WTC11 (cell line): ENCODE data around the gene ZBTB25. TPM values are rescaled to one million over a fixed set of nuclear protein-coding genes. Genes with fewer than 3 reads are reported as not detected.
A peak's percentile ranks its signal among the peaks of the same experiment; 100 is the strongest.

ENCODE experiments used
- ATAC-seq: fragments of 200-7000 bp; cut with Tn5 transposase; 2 replicates; pipeline ENCODE4 v1.10.0; 2021; ENCODE audit warnings: mild to moderate bottlenecking, moderate library complexity
- CTCF ChIA-PET: fragments of 300-600 bp; sonication (Branson Sonifier 250); formaldehyde crosslinking; loops from one replicate; lab custom pipeline; 2021; ENCODE audit warnings: antibody characterized with exemption; lab: Charles Lee
- POLR2A ChIA-PET: fragments of 350-600 bp; sonication (Branson Sonifier 250); formaldehyde crosslinking; loops from one replicate; lab custom pipeline; 2021; ENCODE audit warnings: antibody characterized with exemption; lab: Charles Lee
- DNase-seq: peaks from one replicate; pipeline ENCODE4 v3.0.0; 2021; ENCODE audit warnings: low spot score
- H3K27ac Mint-ChIP-seq: 2 replicates; pipeline ENCODE4 v1.8.0; 2021; ENCODE audit warnings: mixed read lengths
- H3K27me3 Mint-ChIP-seq: 2 replicates; pipeline ENCODE4 v1.8.0; 2021; ENCODE audit warnings: low read depth, mild to moderate bottlenecking, moderate library complexity, mixed read lengths
- H3K36me3 Mint-ChIP-seq: 2 replicates; pipeline ENCODE4 v1.8.0; 2021; ENCODE audit warnings: mixed read lengths
- H3K4me1 Mint-ChIP-seq: 2 replicates; pipeline ENCODE4 v1.8.0; 2022; ENCODE audit warnings: mixed read lengths
- H3K4me3 Mint-ChIP-seq: 2 replicates; pipeline ENCODE4 v1.8.0; 2021; ENCODE audit warnings: mild to moderate bottlenecking, moderate library complexity, mixed read lengths
- H3K9me3 Mint-ChIP-seq: 2 replicates; pipeline ENCODE4 v1.8.0; 2021; ENCODE audit warnings: mixed read lengths
- CBFB ChIP-seq: sonication (generic); formaldehyde crosslinking; IDR thresholded peaks from 2 replicates; pipeline ENCODE4 v1.8.1; 2022; ENCODE audit warnings: mild to moderate bottlenecking, low read depth, missing genetic modification reagents
- CREM ChIP-seq: sonication (generic); formaldehyde crosslinking; IDR thresholded peaks from 2 replicates; pipeline ENCODE4 v1.8.1; 2022; ENCODE audit warnings: mild to moderate bottlenecking, missing genetic modification reagents, moderate library complexity
- ELF4 ChIP-seq: sonication (generic); formaldehyde crosslinking; IDR thresholded peaks from 2 replicates; pipeline ENCODE4 v1.8.1; 2022; ENCODE audit warnings: low read depth, mild to moderate bottlenecking, moderate library complexity, missing genetic modification reagents
- GTF2I ChIP-seq: fragments of 250-450 bp; sonication (Bioruptor Pico); conservative IDR thresholded peaks from 2 replicates; pipeline ENCODE4 v1.4.0; 2021; ENCODE audit warnings: mild to moderate bottlenecking
- IRF2 ChIP-seq: sonication (generic); formaldehyde crosslinking; IDR thresholded peaks from 2 replicates; pipeline ENCODE4 v1.8.0; 2022; ENCODE audit warnings: low read depth, missing genetic modification reagents, borderline replicate concordance
- OVOL2 ChIP-seq: fragments of 250-450 bp; sonication (Bioruptor Pico); IDR thresholded peaks from 2 replicates; pipeline ENCODE4 v1.9.0; 2021; ENCODE audit warnings: mild to moderate bottlenecking, borderline replicate concordance
- SMAD3 ChIP-seq: sonication (generic); formaldehyde crosslinking; IDR thresholded peaks from 2 replicates; pipeline ENCODE4 v1.8.0; 2022; ENCODE audit warnings: missing genetic modification reagents, mild to moderate bottlenecking, borderline replicate concordance
- TEAD1 ChIP-seq: sonication (generic); formaldehyde crosslinking; IDR thresholded peaks from 2 replicates; pipeline ENCODE4 v1.8.0; 2022; ENCODE audit warnings: mild to moderate bottlenecking, missing genetic modification reagents
- ZNF232 ChIP-seq: sonication (generic); formaldehyde crosslinking; IDR thresholded peaks from 2 replicates; pipeline ENCODE4 v1.8.0; 2022; ENCODE audit warnings: mild to moderate bottlenecking, missing genetic modification reagents
- ZNF317 ChIP-seq: sonication (generic); formaldehyde crosslinking; IDR thresholded peaks from 2 replicates; pipeline ENCODE4 v1.8.1; 2023; ENCODE audit warnings: low read depth, mild to moderate bottlenecking, moderate library complexity, missing genetic modification reagents, borderline replicate concordance
- total RNA-seq: library from RNA; stranded (reverse); gene quantifications from 3 replicates; pipeline ENCODE4 v1.2.3, GENCODE V29; 2021
- TF ChIP-seq, protein P1 (sequence below): sonication (generic); formaldehyde crosslinking; IDR thresholded peaks from 2 replicates; pipeline ENCODE4 v1.8.0; 2022; ENCODE audit warnings: mild to moderate bottlenecking, missing genetic modification reagents
- TF ChIP-seq, protein P2 (sequence below): sonication (generic); formaldehyde crosslinking; IDR thresholded peaks from 2 replicates; pipeline ENCODE4 v1.8.0; 2023; ENCODE audit warnings: missing genetic modification reagents
- TF ChIP-seq, protein P3 (sequence below): sonication (generic); formaldehyde crosslinking; IDR thresholded peaks from 2 replicates; pipeline ENCODE4 v1.8.0; 2022; ENCODE audit warnings: mild to moderate bottlenecking, missing genetic modification reagents
- TF ChIP-seq, protein P4 (sequence below): fragments of 250-450 bp; sonication (Bioruptor Pico); IDR thresholded peaks from 2 replicates; pipeline ENCODE4 v1.8.0; 2021; ENCODE audit warnings: mild to moderate bottlenecking
- TF ChIP-seq, protein P5 (sequence below): sonication (generic); formaldehyde crosslinking; IDR thresholded peaks from 2 replicates; pipeline ENCODE4 v1.8.1; 2022; ENCODE audit warnings: mild to moderate bottlenecking, moderate library complexity, missing genetic modification reagents
- TF ChIP-seq, protein P6 (sequence below): sonication (generic); formaldehyde crosslinking; IDR thresholded peaks from 2 replicates; pipeline ENCODE4 v1.8.1; 2023; ENCODE audit warnings: mild to moderate bottlenecking, missing genetic modification reagents, moderate library complexity
- TF ChIP-seq, protein P7 (sequence below): fragments of 200-600 bp; IDR thresholded peaks from 2 replicates; pipeline ENCODE4 v1.8.0; 2022; ENCODE audit warnings: antibody characterized with exemption
- TF ChIP-seq, protein P8 (sequence below): fragments of 250-450 bp; sonication (Bioruptor Pico); IDR thresholded peaks from 2 replicates; pipeline ENCODE4 v2.1.2; 2022; ENCODE audit warnings: mild to moderate bottlenecking, moderate library complexity
- TF ChIP-seq, protein P9 (sequence below): sonication (generic); formaldehyde crosslinking; IDR thresholded peaks from 2 replicates; pipeline ENCODE4 v1.8.1; 2022; ENCODE audit warnings: low read depth, missing genetic modification reagents, borderline replicate concordance

The ZBTB25 gene
- total RNA-seq, 1 experiment from 2014 or later: 11.9 TPM

DNA sequence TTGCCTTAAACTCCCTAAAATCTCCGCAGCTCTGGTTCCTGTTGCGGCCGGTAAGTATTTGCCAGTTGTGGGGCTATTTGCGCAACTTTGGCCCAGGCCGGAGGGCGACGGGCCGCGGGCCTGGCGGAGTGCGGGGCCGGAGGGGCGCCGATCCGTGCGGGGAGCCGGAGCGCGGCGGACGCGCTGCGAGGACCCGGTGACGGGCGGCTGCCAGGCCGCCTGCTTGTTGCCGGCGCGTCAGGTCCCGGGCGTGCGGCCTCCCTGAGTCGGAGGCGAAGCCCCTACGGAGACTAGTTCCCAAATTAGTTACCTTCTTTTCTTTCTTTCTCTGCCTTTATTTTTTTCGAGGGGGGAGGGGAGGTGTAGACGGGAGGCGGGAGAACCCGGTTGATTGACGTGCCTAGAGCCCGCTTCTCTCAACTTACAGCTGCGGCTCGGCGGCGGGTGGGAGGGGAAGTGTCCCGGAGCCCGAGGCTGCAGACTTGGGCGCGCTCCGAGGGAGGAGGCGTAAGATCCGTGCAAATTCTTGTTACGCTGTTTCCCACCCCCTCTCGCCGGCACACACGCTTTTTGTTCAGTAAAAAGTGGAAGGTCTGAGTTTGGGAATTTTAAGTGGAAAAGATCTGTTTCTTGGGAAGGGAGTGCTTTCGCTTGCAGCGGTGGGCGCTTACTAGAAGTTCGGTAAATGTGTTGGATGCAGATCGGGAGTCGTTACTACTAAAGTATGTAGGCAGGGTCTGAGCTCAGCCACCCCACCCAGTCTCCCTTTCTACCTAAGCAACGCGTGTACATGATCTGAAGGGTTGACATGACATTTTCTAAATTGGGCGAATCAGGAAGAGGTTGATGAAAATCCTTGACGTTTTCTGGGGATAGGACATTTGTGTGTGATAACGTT, 1.5 kb upstream of the ZBTB25 start:
- ATAC-seq: peak; percentile 36
- Mint-ChIP-seq H3K4me3 (peak overlapping the region; percentile 81), H3K36me3 (no peaks in the 10 kb centered on the region), H3K9me3 (no peaks in the 10 kb centered on the region)
- TF ChIP-seq, protein P1, sequence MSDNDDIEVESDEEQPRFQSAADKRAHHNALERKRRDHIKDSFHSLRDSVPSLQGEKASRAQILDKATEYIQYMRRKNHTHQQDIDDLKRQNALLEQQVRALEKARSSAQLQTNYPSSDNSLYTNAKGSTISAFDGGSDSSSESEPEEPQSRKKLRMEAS (CRISPR knock-in tag): no peak
- TF ChIP-seq, protein P2, sequence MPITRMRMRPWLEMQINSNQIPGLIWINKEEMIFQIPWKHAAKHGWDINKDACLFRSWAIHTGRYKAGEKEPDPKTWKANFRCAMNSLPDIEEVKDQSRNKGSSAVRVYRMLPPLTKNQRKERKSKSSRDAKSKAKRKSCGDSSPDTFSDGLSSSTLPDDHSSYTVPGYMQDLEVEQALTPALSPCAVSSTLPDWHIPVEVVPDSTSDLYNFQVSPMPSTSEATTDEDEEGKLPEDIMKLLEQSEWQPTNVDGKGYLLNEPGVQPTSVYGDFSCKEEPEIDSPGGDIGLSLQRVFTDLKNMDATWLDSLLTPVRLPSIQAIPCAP (CRISPR knock-in tag): no peak
- TF ChIP-seq, protein P3, sequence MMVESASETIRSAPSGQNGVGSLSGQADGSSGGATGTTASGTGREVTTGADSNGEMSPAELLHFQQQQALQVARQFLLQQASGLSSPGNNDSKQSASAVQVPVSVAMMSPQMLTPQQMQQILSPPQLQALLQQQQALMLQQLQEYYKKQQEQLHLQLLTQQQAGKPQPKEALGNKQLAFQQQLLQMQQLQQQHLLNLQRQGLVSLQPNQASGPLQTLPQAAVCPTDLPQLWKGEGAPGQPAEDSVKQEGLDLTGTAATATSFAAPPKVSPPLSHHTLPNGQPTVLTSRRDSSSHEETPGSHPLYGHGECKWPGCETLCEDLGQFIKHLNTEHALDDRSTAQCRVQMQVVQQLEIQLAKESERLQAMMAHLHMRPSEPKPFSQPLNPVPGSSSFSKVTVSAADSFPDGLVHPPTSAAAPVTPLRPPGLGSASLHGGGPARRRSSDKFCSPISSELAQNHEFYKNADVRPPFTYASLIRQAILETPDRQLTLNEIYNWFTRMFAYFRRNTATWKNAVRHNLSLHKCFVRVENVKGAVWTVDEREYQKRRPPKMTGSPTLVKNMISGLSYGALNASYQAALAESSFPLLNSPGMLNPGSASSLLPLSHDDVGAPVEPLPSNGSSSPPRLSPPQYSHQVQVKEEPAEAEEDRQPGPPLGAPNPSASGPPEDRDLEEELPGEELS (CRISPR knock-in tag): no peak
- TF ChIP-seq GTF2I (CRISPR knock-in tag) (no peak), ELF4 (CRISPR knock-in tag) (0 out of 2 replicates have a peak, but pooled peaks have one; percentile 13), CREM (0 out of 2 replicates have a peak, but pooled peaks have one; percentile 26)
- TF ChIP-seq, protein P4, sequence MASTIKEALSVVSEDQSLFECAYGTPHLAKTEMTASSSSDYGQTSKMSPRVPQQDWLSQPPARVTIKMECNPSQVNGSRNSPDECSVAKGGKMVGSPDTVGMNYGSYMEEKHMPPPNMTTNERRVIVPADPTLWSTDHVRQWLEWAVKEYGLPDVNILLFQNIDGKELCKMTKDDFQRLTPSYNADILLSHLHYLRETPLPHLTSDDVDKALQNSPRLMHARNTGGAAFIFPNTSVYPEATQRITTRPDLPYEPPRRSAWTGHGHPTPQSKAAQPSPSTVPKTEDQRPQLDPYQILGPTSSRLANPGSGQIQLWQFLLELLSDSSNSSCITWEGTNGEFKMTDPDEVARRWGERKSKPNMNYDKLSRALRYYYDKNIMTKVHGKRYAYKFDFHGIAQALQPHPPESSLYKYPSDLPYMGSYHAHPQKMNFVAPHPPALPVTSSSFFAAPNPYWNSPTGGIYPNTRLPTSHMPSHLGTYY (CRISPR knock-in tag): peak; percentile 65; the same call in 1 of the 2 replicates
- TF ChIP-seq, protein P5, sequence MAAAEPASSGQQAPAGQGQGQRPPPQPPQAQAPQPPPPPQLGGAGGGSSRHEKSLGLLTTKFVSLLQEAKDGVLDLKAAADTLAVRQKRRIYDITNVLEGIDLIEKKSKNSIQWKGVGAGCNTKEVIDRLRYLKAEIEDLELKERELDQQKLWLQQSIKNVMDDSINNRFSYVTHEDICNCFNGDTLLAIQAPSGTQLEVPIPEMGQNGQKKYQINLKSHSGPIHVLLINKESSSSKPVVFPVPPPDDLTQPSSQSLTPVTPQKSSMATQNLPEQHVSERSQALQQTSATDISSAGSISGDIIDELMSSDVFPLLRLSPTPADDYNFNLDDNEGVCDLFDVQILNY (CRISPR knock-in tag): 0 out of 2 replicates have a peak, but pooled peaks have one; percentile 21
- TF ChIP-seq, protein P6, sequence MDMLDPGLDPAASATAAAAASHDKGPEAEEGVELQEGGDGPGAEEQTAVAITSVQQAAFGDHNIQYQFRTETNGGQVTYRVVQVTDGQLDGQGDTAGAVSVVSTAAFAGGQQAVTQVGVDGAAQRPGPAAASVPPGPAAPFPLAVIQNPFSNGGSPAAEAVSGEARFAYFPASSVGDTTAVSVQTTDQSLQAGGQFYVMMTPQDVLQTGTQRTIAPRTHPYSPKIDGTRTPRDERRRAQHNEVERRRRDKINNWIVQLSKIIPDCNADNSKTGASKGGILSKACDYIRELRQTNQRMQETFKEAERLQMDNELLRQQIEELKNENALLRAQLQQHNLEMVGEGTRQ (CRISPR knock-in tag): 0 out of 2 replicates have a peak, but pooled peaks have one; percentile 4
- TF ChIP-seq, all 79 proteins: peak for 5
- Mint-ChIP-seq H3K27ac (peak overlapping the region; percentile 89), H3K27me3 (no peaks in the 10 kb centered on the region), H3K4me1 (peaks cover 62% of the 10 kb centered on the region)
- ChIA-PET CTCF (interaction anchor here (1.2 to 1.8 kb wide), 2 partner anchors 17 to 132 kb away, joined by 3 to 6 read pairs; no protein-coding TSS in a partner anchor), POLR2A (interaction anchor here (0.5 to 2.8 kb wide), 18 partner anchors 10 to 464 kb away, joined by 3 to 14 read pairs (median 4); partner anchors contain the start of genes HSPA2 and MTHFD1)
- peak; percentile 83 for DNase-seq

DNA sequence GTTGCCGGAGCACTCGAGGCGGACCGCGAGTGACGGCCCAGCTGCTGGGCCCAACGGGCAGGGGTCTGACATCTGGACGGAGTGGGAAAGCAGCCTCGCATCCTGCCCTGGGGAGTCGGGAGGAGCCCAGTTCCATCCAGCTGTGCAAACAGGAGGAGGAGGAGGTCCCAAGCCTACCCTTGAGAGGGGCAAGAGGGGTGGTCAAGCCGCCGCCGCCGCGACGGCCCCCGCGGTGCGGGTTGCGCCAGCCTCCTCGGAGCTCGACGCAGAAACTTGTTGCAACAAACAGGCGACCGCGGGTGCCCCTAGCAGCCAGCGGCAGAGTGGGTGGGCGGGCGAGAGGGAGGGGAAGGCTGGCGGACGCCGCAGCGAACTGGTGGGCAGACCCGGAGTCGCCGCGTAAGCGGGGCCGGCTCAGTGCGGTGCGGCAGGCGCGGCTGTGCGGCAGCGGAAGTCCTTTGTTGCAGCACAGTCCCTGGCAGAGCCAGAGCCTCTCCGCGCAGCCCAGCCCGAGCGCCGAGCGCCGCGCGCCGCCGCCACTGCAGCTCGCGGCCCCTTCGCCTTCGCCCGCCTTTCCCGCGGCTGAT, 765 bp upstream of the ZBTB25 start, which contains the start of gene ZBTB1:
Gene ZBTB1 (plus strand): TSS at position 461 of the 587 bp plus-strand sequence. CDS start 16,735 bp downstream, outside the sequence.
- Mint-ChIP-seq H3K27me3 (no peaks in the 10 kb centered on the region), H3K4me3 (peak within 1 kb of the TSS; percentile 81), H3K27ac (peak within 1 kb of the TSS; percentile 99), H3K4me1 (peaks cover 57% of the 10 kb centered on the region), H3K36me3 (no peaks in the 10 kb centered on the region; the same call in 1 of the 2 replicates), H3K9me3 (no peaks in the 10 kb centered on the region)
- DNase-seq (peak; percentile 87), ATAC-seq (peak; percentile 53)
- ChIA-PET POLR2A (interaction anchor here (0.6 to 2.8 kb wide), 18 partner anchors 9 to 463 kb away, joined by 3 to 14 read pairs (median 4); partner anchors contain the start of genes HSPA2 and MTHFD1), CTCF (interaction anchor here (0.6 to 1.8 kb wide), 3 partner anchors 18 to 132 kb away, joined by 3 to 6 read pairs (median 3); partner anchors contain the start of gene HSPA2)
- no peak for TF ChIP-seq OVOL2 (CRISPR knock-in tag)
- no peak for TF ChIP-seq IRF2 (CRISPR knock-in tag)
- no peak; the same call in 1 of the 2 replicates for TF ChIP-seq TEAD1 (CRISPR knock-in tag)
- no peak for TF ChIP-seq CBFB
- TF ChIP-seq, protein P7, sequence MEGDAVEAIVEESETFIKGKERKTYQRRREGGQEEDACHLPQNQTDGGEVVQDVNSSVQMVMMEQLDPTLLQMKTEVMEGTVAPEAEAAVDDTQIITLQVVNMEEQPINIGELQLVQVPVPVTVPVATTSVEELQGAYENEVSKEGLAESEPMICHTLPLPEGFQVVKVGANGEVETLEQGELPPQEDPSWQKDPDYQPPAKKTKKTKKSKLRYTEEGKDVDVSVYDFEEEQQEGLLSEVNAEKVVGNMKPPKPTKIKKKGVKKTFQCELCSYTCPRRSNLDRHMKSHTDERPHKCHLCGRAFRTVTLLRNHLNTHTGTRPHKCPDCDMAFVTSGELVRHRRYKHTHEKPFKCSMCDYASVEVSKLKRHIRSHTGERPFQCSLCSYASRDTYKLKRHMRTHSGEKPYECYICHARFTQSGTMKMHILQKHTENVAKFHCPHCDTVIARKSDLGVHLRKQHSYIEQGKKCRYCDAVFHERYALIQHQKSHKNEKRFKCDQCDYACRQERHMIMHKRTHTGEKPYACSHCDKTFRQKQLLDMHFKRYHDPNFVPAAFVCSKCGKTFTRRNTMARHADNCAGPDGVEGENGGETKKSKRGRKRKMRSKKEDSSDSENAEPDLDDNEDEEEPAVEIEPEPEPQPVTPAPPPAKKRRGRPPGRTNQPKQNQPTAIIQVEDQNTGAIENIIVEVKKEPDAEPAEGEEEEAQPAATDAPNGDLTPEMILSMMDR: no peak
- TF ChIP-seq ZNF232: 0 out of 2 replicates have a peak, but pooled peaks have one; percentile 17
- TF ChIP-seq, protein P8, sequence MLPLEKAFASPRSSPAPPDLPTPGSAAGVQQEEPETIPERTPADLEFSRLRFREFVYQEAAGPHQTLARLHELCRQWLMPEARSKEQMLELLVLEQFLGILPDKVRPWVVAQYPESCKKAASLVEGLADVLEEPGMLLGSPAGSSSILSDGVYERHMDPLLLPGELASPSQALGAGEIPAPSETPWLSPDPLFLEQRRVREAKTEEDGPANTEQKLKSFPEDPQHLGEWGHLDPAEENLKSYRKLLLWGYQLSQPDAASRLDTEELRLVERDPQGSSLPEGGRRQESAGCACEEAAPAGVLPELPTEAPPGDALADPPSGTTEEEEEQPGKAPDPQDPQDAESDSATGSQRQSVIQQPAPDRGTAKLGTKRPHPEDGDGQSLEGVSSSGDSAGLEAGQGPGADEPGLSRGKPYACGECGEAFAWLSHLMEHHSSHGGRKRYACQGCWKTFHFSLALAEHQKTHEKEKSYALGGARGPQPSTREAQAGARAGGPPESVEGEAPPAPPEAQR: no peak
- TF ChIP-seq, protein P9, sequence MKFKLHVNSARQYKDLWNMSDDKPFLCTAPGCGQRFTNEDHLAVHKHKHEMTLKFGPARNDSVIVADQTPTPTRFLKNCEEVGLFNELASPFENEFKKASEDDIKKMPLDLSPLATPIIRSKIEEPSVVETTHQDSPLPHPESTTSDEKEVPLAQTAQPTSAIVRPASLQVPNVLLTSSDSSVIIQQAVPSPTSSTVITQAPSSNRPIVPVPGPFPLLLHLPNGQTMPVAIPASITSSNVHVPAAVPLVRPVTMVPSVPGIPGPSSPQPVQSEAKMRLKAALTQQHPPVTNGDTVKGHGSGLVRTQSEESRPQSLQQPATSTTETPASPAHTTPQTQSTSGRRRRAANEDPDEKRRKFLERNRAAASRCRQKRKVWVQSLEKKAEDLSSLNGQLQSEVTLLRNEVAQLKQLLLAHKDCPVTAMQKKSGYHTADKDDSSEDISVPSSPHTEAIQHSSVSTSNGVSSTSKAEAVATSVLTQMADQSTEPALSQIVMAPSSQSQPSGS (CRISPR knock-in tag): 0 out of 2 replicates have a peak, but pooled peaks have one; percentile 15
- TF ChIP-seq SMAD3 (CRISPR knock-in tag): no peak
- TF ChIP-seq ZNF317 (CRISPR knock-in tag): no peak
